Colonic mucosa (tissue), 4 donors: ENCODE results near the gene TIGD6. TPM values are rescaled to one million over a fixed set of nuclear protein-coding genes. Genes with fewer than 3 reads are reported as not detected.

Source experiments
- DNase-seq: peaks from one replicate; pipeline ENCODE4 v3.0.0-alpha.2; 2020
- H3K27ac ChIP-seq: fragments of 200-600 bp; one replicate; pipeline ENCODE4 v1.8.0; 2021
- H3K27me3 ChIP-seq: fragments of 200-600 bp; one replicate; pipeline ENCODE4 v1.8.0; 2021
- H3K36me3 ChIP-seq: fragments of 200-600 bp; one replicate; pipeline ENCODE4 v1.8.0; 2021
- H3K4me1 ChIP-seq: fragments of 200-600 bp; one replicate; pipeline ENCODE4 v1.8.0; 2021; ENCODE audit warnings: mild to moderate bottlenecking
- H3K4me3 ChIP-seq: fragments of 200-600 bp; one replicate; pipeline ENCODE4 v1.8.0; 2021
- H3K9ac ChIP-seq, 2 donors: one replicate each; pipeline ENCODE4 v1.7.0; 2013; ENCODE audit warnings: control low read depth in 2 of 2, low read depth in 2 of 2, low read length in 2 of 2
- H3K9me3 ChIP-seq: fragments of 200-600 bp; one replicate; pipeline ENCODE4 v1.8.0; 2021
- CTCF ChIP-seq: fragments of 200-600 bp; IDR thresholded peaks from one replicate; pipeline ENCODE4 v1.8.0; 2022; ENCODE audit warnings: antibody characterized with exemption, mild to moderate bottlenecking
- intact Hi-C: fragments of 100-400 bp; cut with DNase I; formaldehyde crosslinking; loops from one replicate; pipeline ENCODE4 v1.14.1; 2022
- total RNA-seq, 2 donors: library from RNA; stranded (reverse); fragmentation: NEBNext Ultra II Directional in 1 of 2; extraction: Animal tissue kit (Norgen Biotek cat#: 25700) in 1 of 2; gene quantifications; one replicate each; pipeline ENCODE4 v1.2.1, GENCODE V29; 2021
- donor health status: healthy.
- donor health status: DM: no; HTN: no; CAD: no.
- donor health status: DM: no; HTN: no; CAD: no.

Gene TIGD6
- total RNA-seq, 2 donors from 2014 or later: 3.9 to 4.6 TPM

- H3K9me3 ChIP-seq: no peaks in the 10 kb centered on the region
- no peaks in the 10 kb centered on the region for H3K27me3 ChIP-seq
- intact Hi-C loops: no loop called here
- H3K4me3 ChIP-seq: no peak overlapping the region
- peaks cover 14% of the 10 kb centered on the region for H3K36me3 ChIP-seq
- no peak for DNase-seq
- H3K27ac ChIP-seq: no peak overlapping the region
- H3K9ac ChIP-seq: no peak overlapping the region
- H3K4me1 ChIP-seq: no peaks in the 10 kb centered on the region
- TF ChIP-seq CTCF: no peak
These were observed 22.2 kb upstream of the TIGD6 start for GRCh38 chr5:150022681-150023080.

GRCh38 chr5:150022158-150022531 is 21.7 kb upstream of the TIGD6 start:
- DNase-seq: no peak
- H3K27ac ChIP-seq: no peak overlapping the region

GRCh38 chr5:150021491-150022157 is 21.2 kb upstream of the TIGD6 start:
- no peak overlapping the region for H3K27ac ChIP-seq
- peaks cover 14% of the 10 kb centered on the region for H3K36me3 ChIP-seq
- no peak overlapping the region for H3K9ac ChIP-seq
- intact Hi-C loops: no loop called here
- H3K9me3 ChIP-seq: no peaks in the 10 kb centered on the region
- no peaks in the 10 kb centered on the region for H3K4me1 ChIP-seq
- no peak for DNase-seq
- TF ChIP-seq CTCF: no peak
- H3K27me3 ChIP-seq: no peaks in the 10 kb centered on the region
- no peak overlapping the region for H3K4me3 ChIP-seq

More at GRCh38 chr5:150022158-150022531, 21.7 kb upstream of the TIGD6 start:
- Histone ChIP-seq H3K27me3 (no peaks in the 10 kb centered on the region), H3K36me3 (peaks cover 14% of the 10 kb centered on the region), H3K9me3 (no peaks in the 10 kb centered on the region), H3K9ac (no peak overlapping the region), H3K4me1 (no peaks in the 10 kb centered on the region), H3K4me3 (no peak overlapping the region)
- intact Hi-C loops: no loop called here
- TF ChIP-seq CTCF: no peak

GRCh38 chr5:150020249-150020648 is 19.8 kb upstream of the TIGD6 start:
- Histone ChIP-seq H3K4me3 (no peak overlapping the region), H3K9ac (no peak overlapping the region), H3K9me3 (no peaks in the 10 kb centered on the region), H3K36me3 (peaks cover 14% of the 10 kb centered on the region), H3K27ac (no peak overlapping the region), H3K27me3 (no peaks in the 10 kb centered on the region), H3K4me1 (no peaks in the 10 kb centered on the region)
- no peak for DNase-seq
- no peak for TF ChIP-seq CTCF
- intact Hi-C loops: no loop called here

- no peak overlapping the region for H3K9ac ChIP-seq
These were observed 17.0 kb upstream of the TIGD6 start for GRCh38 chr5:150017226-150018005.

More at GRCh38 chr5:150017226-150018005, 17.0 kb upstream of the TIGD6 start:
- no peak for DNase-seq
- H3K4me1 ChIP-seq: no peaks in the 10 kb centered on the region
- H3K36me3 ChIP-seq: peaks cover 15% of the 10 kb centered on the region
- intact Hi-C loops: no loop called here
- H3K27ac ChIP-seq: no peak overlapping the region
- no peak for TF ChIP-seq CTCF
- H3K27me3 ChIP-seq: no peaks in the 10 kb centered on the region
- no peaks in the 10 kb centered on the region for H3K9me3 ChIP-seq
- no peak overlapping the region for H3K4me3 ChIP-seq
